HCT116 (cell line): Measurements from ENCODE around the gene ANKRD10. TPM values are rescaled to one million over a fixed set of nuclear protein-coding genes. Genes with fewer than 3 reads are reported as not detected.

Experiments
- ATAC-seq: fragments of 200-7000 bp; cut with Tn5 transposase; 2 replicates; pipeline ENCODE4 v1.9.1; 2020; ENCODE audit warnings: mild to moderate bottlenecking, moderate library complexity
- BruUV-seq: library from RNA; stranded (reverse); fragments of 400-500 nt; replicated peaks from 2 replicates; lab custom pipeline; 2021; lab: Mats Ljungman, UMichigan
- CTCF ChIA-PET: fragments of 300-600 bp; sonication (Branson Sonifier 250); formaldehyde crosslinking; loops from one replicate; lab custom pipeline; 2021; ENCODE audit warnings: antibody characterized with exemption; lab: Charles Lee
- POLR2A ChIA-PET: fragments of 300-600, 350-600 bp; sonication (Branson Sonifier 250); formaldehyde crosslinking; loops from one replicate; lab custom pipeline; 2021; ENCODE audit warnings: antibody characterized with exemption; lab: Charles Lee
- RAD21 ChIA-PET, 2 experiments: fragments of 300-600 bp; sonication (Branson Sonifier 250); formaldehyde crosslinking; loops; one replicate each; lab custom pipeline; 2023; ENCODE audit warnings: low total read pairs in 2 of 2; ENCODE audit not compliant: uncharacterized antibody in 2 of 2, unreplicated experiment in 2 of 2, low non-redundant PET in 1 of 2; lab: Charles Lee
- DNase-seq: peaks from one replicate; pipeline ENCODE4 v3.0.0-alpha.2; 2010; ENCODE audit warnings: low read depth, low spot score
- H2AFZ ChIP-seq: fragments of 200-600 bp; shearing (Covaris generic), sonication (generic); 2 replicates; pipeline ENCODE4 v1.6.1; 2017; ENCODE audit warnings: low read depth, mixed run types, mixed read lengths, antibody characterized with exemption, low read length; ENCODE audit not compliant: poor library complexity, severe bottlenecking
- H3K27ac ChIP-seq: 2 replicates; pipeline ENCODE4 v1.5.1; 2012; ENCODE audit warnings: low read depth, low read length
- H3K27me3 ChIP-seq: fragments of 200-600 bp; sonication (generic); 2 replicates; pipeline ENCODE4 v1.6.1; 2016; ENCODE audit warnings: mixed run types, low read length, mixed read lengths; ENCODE audit not compliant: insufficient read depth
- H3K36me3 ChIP-seq, 2 experiments: fragments of 200-500 bp in 1 of 2; fragments of 200-600 bp in 1 of 2; sonication (Bioruptor generic) in 1 of 2; sonication (generic) in 1 of 2; 2 replicates each; pipeline versions ENCODE4 v1.5.1 to v1.6.1; 2014 to 2016; ENCODE audit warnings: low read length in 2 of 2, inconsistent platforms in 1 of 2, mixed read lengths in 1 of 2, mixed run types in 1 of 2; ENCODE audit not compliant: insufficient read depth in 2 of 2, control insufficient read depth in 1 of 2
- H3K4me1 ChIP-seq, 2 experiments: fragments of 200-600 bp in 1 of 2; sonication (generic) in 1 of 2; 2 replicates each; pipeline versions ENCODE4 v1.5.1 to v1.6.1; 2012 to 2017; ENCODE audit warnings: low read length in 2 of 2, inconsistent platforms in 1 of 2, mild to moderate bottlenecking in 1 of 2, mixed read lengths in 1 of 2, mixed run types in 1 of 2, moderate library complexity in 1 of 2; ENCODE audit not compliant: insufficient read depth in 2 of 2, control insufficient read depth in 1 of 2
- H3K4me2 ChIP-seq: fragments of 200-600 bp; sonication (generic); 2 replicates; pipeline ENCODE4 v1.6.1; 2017; ENCODE audit warnings: mixed run types, low read length, mixed read lengths
- H3K4me3 ChIP-seq, 2 experiments: fragments of 200-600 bp in 1 of 2; sonication (generic) in 1 of 2; replicated peaks in 1 of 2; 2 replicates each; pipeline ENCODE4 v1.5.1; 2011 to 2016; ENCODE audit warnings: low read length in 2 of 2, control low read depth in 1 of 2, low read depth in 1 of 2, mild to moderate bottlenecking in 1 of 2, mixed read lengths in 1 of 2, mixed run types in 1 of 2
- H3K79me2 ChIP-seq: fragments of 200-600 bp; sonication (generic); 2 replicates; pipeline ENCODE4 v1.6.1; 2017; ENCODE audit warnings: mild to moderate bottlenecking, mixed run types, low read length, moderate library complexity, mixed read lengths; ENCODE audit not compliant: insufficient read depth
- H3K9ac ChIP-seq: fragments of 200-600 bp; sonication (generic); 2 replicates; pipeline ENCODE4 v1.6.1; 2016; ENCODE audit warnings: low read length, mixed read lengths
- H3K9me2 ChIP-seq: fragments of 200-600 bp; sonication (generic), shearing (Covaris generic); 2 replicates; pipeline ENCODE4 v1.6.1; 2017; ENCODE audit warnings: mixed run types, mild to moderate bottlenecking, moderate library complexity; ENCODE audit not compliant: insufficient read depth
- H3K9me3 ChIP-seq, 2 experiments: fragments of 200-500 bp in 1 of 2; fragments of 200-600 bp in 1 of 2; sonication (Bioruptor generic) in 1 of 2; sonication (generic) in 1 of 2; 2 replicates each; pipeline ENCODE4 v1.6.1; 2014 to 2017; ENCODE audit warnings: low read length in 2 of 2, mixed read lengths in 2 of 2, inconsistent platforms in 1 of 2, low read depth in 1 of 2, mild to moderate bottlenecking in 1 of 2, mixed run types in 1 of 2, moderate library complexity in 1 of 2; ENCODE audit not compliant: control insufficient read depth in 1 of 2, insufficient read depth in 1 of 2
- H4K20me1 ChIP-seq: fragments of 200-600 bp; sonication (generic), shearing (Covaris generic); 2 replicates; pipeline ENCODE4 v1.6.1; 2017; ENCODE audit warnings: mixed run types, mild to moderate bottlenecking, moderate library complexity; ENCODE audit not compliant: insufficient read depth
- CBX3 ChIP-seq: IDR thresholded peaks from 2 replicates; pipeline ENCODE4 v1.6.1; 2012; ENCODE audit warnings: low read depth
- CEBPB ChIP-seq: IDR thresholded peaks from 2 replicates; pipeline ENCODE4 v1.6.1; 2012; ENCODE audit warnings: low read depth
- POLR2A ChIP-seq: IDR thresholded peaks from 2 replicates; pipeline ENCODE4 v1.7.0; 2011; ENCODE audit warnings: borderline replicate concordance; ENCODE audit not compliant: insufficient read depth, insufficient read length; ENCODE audit errors: extremely low read depth
- RAD21 ChIP-seq: IDR thresholded peaks from 2 replicates; pipeline ENCODE4 v1.6.1; 2012; ENCODE audit warnings: low read depth, mild to moderate bottlenecking
- SIN3A ChIP-seq: IDR thresholded peaks from 2 replicates; pipeline ENCODE4 v1.6.1; 2012; ENCODE audit warnings: low read depth
- TCF7L2 ChIP-seq: IDR thresholded peaks from 2 replicates; pipeline ENCODE4 v1.7.0; 2011; ENCODE audit warnings: borderline replicate concordance, inconsistent platforms; ENCODE audit not compliant: insufficient read depth, insufficient read length; ENCODE audit errors: extremely low read depth
- ZFX ChIP-seq: fragments of 450-650 bp; IDR thresholded peaks from 2 replicates; pipeline ENCODE4 v1.6.1; 2017
- intact Hi-C: fragments of 100-400 bp; cut with micrococcal nuclease; formaldehyde crosslinking; loops from 2 replicates; pipeline ENCODE4 v1.10.0; 2022
- total RNA-seq: library from RNA; stranded (reverse); gene quantifications from one replicate; pipeline ENCODE4 v1.2.1, GENCODE V29; 2021; ENCODE audit not compliant: unreplicated experiment
- TF ChIP-seq, protein P1 (sequence below): IDR thresholded peaks from 2 replicates; pipeline ENCODE4 v1.6.1; 2011; ENCODE audit warnings: mild to moderate bottlenecking, low read length, moderate library complexity; ENCODE audit not compliant: insufficient replicate concordance; ENCODE audit errors: extremely low read depth

ANKRD10 gene
- total RNA-seq, 1 experiment from 2014 or later: 173 TPM

DNA sequence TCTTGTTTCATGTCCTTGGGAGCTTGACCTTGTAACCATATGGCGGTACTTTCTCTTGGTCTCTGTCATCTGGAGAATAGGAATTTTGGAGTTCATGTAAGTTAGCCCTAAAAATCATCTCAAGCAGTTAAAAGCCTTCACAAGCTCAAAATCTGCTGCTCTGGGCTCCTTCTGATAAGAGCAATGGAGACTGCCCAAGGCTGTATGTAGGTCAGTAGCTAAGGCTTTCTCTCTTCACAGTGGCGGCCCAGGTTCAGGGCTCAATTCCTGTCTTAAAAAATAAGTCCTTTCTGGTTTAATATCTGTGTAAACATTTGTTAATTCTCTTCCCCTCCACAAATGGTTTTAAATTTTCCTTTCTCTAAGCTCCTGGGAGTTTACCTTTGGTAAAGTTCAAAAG, 45.3 kb upstream of the ANKRD10 start:
- POLR2A ChIA-PET: interaction anchor here (0.7 kb wide), 1 partner anchor 9 kb away, joined by 3 read pairs; no protein-coding TSS in a partner anchor
- H3K79me2 ChIP-seq: no peaks in the 10 kb centered on the region

DNA sequence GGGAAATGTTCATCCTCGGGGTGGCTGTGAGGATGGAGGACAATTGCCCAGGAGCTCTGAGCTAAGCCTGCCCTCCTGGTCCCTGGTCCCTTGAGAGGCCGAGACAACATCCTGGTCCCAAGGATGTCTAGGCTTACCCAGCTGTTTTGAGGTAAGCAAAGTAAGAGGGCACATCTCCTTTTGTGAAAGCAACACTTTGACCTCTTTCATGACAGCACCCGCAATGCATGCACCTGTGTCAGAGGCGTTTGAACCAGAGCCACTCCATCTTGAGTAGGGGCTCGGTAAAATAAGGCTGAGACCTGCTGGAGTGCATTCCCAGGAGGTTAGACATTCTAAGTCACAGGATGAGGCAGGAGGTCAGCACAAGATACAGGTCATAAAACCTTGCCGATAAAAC, 43.1 kb upstream of the ANKRD10 start:
- Histone ChIP-seq H3K36me3 (peaks cover 0 to 12% of the 10 kb centered on the region in 2 experiments; a peak in 1 of 4 replicates), H3K9me3 (peaks cover 0 to 12% of the 10 kb centered on the region in 2 experiments; a peak in 1 of 4 replicates), H3K79me2 (no peaks in the 10 kb centered on the region; the same call in 1 of the 2 replicates), H3K27ac (peak overlapping the region; percentile 39), H3K27me3 (no peaks in the 10 kb centered on the region), H2AFZ (no peak overlapping the region), H3K9me2 (no peaks in the 10 kb centered on the region), H3K4me2 (peak overlapping the region; percentile 38), H4K20me1 (no peaks in the 10 kb centered on the region), H3K4me1 (peaks cover 26 to 85% of the 10 kb centered on the region in 2 experiments), H3K4me3 (peak overlapping the region in 1 of 2 experiments; percentile 7; a peak in 1 of 4 replicates), H3K9ac (peak overlapping the region; percentile 28)
- TF ChIP-seq ZFX (peak; percentile 20; the same call in 1 of the 2 replicates), POLR2A (no peak)
- no TSS peak for BruUV-seq
- ChIA-PET POLR2A (no interaction called here), RAD21 (no interaction called here), CTCF (no interaction called here)
- ATAC-seq (no peak), DNase-seq (no peak)
- intact Hi-C loops: no loop called here

More for the DNA sequence above, 45.3 kb upstream of the ANKRD10 start:
- BruUV-seq: no TSS peak
- TF ChIP-seq CEBPB (no peak), CBX3 (no peak), SIN3A (no peak), TCF7L2 (no peak), POLR2A (no peak), RAD21 (no peak)
- TF ChIP-seq, protein P1, sequence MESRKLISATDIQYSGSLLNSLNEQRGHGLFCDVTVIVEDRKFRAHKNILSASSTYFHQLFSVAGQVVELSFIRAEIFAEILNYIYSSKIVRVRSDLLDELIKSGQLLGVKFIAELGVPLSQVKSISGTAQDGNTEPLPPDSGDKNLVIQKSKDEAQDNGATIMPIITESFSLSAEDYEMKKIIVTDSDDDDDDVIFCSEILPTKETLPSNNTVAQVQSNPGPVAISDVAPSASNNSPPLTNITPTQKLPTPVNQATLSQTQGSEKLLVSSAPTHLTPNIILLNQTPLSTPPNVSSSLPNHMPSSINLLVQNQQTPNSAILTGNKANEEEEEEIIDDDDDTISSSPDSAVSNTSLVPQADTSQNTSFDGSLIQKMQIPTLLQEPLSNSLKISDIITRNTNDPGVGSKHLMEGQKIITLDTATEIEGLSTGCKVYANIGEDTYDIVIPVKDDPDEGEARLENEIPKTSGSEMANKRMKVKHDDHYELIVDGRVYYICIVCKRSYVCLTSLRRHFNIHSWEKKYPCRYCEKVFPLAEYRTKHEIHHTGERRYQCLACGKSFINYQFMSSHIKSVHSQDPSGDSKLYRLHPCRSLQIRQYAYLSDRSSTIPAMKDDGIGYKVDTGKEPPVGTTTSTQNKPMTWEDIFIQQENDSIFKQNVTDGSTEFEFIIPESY: no peak
- no peak overlapping the region for H3K4me2 ChIP-seq
- H3K9ac ChIP-seq: peak overlapping the region; percentile 28; the same call in 1 of the 2 replicates
- no peak for DNase-seq
- no peak overlapping the region for H2AFZ ChIP-seq
- H3K27me3 ChIP-seq: no peaks in the 10 kb centered on the region
- H3K4me1 ChIP-seq: peaks cover 31 to 85% of the 10 kb centered on the region in 2 experiments
- no peak overlapping the region for H3K27ac ChIP-seq
- no peaks in the 10 kb centered on the region for H3K9me2 ChIP-seq
- ChIA-PET RAD21 (no interaction called here), CTCF (interaction anchor here (1.8 kb wide), 1 partner anchor 16 kb away, joined by 6 read pairs; no protein-coding TSS in a partner anchor)
- no peaks in the 10 kb centered on the region for H4K20me1 ChIP-seq
- peaks cover 0 to 12% of the 10 kb centered on the region in 2 experiments; a peak in 1 of 4 replicates for H3K9me3 ChIP-seq
- no peak for ATAC-seq
- no peak overlapping the region for H3K4me3 ChIP-seq
- H3K36me3 ChIP-seq: peaks cover 0 to 12% of the 10 kb centered on the region in 2 experiments; a peak in 1 of 4 replicates
- intact Hi-C loops: loop anchor here (10.0 kb wide), 1 partner anchor 245 kb away; the partner anchor contains the start of gene ING1
